ENCODE measurements around the gene CTIF.

DNA sequence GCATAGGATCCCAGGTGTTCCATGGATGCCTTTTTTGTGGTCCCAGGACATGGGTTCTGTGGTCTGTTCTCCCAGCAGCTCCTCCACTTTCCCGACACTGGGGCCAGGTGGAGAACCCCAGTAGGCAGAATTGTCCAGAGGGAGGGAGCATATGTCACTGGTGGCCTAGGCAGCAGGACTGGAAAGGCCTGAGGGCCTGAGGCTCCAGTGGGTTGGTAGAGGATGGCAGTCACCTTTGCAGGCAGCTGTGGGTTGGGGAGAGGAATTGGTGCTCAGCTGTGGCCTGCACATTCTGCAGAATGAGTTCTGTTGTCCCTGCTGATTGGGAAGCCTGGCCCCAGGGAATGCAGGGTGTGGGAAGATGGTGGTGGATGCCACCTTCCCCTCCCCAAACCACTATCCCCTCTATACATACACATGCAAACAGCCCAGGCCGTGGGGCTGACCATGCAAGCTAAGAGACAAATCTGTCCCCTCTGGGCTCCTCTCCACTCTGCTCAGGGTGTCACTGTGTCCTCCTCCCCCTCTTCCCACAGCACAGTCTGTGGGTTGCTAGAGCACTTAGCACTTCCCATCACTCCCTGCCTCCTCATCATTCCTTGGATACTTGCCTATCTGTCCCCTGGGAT, 11.4 kb downstream of the CTIF start:
- TF ChIP-seq SMC3 (conservative IDR thresholded peaks at IDR 0.05; ENCODE audit: poor library complexity) (no peak), CTCF (IDR thresholded peaks at IDR 0.05; ENCODE audit: poor library complexity, severe bottlenecking) (no peak)

Measured in neural cell (in vitro differentiated cells).